Measurements from ENCODE around the gene ELFN1. TPM values are rescaled to one million over a fixed set of nuclear protein-coding genes. Genes with fewer than 3 reads are reported as not detected.

The ELFN1 gene
- polyA plus RNA-seq, 4 donors = 10.8 to 17.3 (median 11.6) TPM

DNA sequence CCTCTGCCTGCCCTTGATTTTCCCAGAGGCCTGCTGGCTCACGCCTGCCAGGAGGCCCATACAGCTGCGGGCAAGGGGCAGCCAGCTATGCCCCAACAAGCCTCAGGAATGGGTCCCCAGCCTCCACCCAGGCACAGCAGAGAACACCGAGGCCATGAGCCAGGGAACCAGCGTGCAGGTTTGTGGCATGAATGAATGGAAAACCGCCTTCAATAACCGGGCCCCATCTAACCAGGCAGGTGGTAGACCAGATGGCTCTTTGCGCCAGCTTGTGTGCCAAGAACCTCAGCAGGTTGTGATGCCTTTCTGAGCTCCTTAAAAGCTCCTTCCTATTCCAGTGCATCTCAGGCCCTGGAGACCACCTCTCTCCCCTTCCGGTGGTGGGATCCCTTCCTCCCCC, 50.2 kb downstream of the ELFN1 start:
- DNase-seq (ENCODE audit: low read depth in 4 of 4, low spot score in 3 of 4) = no peak

DNA sequence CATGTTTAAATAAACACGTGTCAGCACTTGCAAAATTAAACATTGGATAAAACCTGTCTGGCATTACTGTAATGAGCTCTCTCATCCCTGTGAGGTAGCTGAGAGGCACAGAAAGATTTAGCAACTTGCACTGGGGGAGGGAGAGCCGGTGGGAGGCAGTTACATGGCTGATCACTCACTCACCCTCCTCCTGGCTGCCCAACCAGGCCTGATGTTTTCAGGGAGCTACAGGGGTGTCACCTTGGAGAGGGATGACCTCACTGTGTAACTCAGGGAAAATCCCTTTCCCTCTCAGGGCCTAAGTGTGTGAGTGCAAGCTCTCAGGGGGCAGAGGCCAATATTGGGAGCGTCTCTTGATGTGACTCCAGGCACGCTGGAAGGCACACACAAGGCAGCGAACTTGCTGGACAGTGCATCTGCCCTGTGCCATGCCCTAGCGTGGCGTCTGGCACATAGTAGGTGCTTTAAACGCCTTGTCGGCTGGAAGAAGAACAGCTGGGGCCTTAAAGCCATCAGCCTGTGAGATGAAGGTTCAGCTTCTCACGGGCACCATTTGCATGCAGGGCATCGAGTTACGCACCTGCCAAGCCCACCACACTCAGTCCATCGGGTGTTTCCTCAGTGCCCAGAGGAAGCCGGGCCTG, 51.1 kb downstream of the ELFN1 start:
- DNase-seq (ENCODE audit: low read depth in 4 of 4, low spot score in 3 of 4) = no peak

- DNase-seq (ENCODE audit: low read depth in 4 of 4, low spot score in 3 of 4) = no peak
These were observed 53.2 kb downstream of the ELFN1 start for GRCh38 chr7:1723254-1723653.

GRCh38 chr7:1724118-1724910, 54.2 kb downstream of the ELFN1 start:
- DNase-seq (ENCODE audit: low read depth in 4 of 4, low spot score in 3 of 4) = no peak

GRCh38 chr7:1725199-1725690, 55.2 kb downstream of the ELFN1 start:
- no peak for DNase-seq (ENCODE audit: low read depth in 4 of 4, low spot score in 3 of 4)

DNA sequence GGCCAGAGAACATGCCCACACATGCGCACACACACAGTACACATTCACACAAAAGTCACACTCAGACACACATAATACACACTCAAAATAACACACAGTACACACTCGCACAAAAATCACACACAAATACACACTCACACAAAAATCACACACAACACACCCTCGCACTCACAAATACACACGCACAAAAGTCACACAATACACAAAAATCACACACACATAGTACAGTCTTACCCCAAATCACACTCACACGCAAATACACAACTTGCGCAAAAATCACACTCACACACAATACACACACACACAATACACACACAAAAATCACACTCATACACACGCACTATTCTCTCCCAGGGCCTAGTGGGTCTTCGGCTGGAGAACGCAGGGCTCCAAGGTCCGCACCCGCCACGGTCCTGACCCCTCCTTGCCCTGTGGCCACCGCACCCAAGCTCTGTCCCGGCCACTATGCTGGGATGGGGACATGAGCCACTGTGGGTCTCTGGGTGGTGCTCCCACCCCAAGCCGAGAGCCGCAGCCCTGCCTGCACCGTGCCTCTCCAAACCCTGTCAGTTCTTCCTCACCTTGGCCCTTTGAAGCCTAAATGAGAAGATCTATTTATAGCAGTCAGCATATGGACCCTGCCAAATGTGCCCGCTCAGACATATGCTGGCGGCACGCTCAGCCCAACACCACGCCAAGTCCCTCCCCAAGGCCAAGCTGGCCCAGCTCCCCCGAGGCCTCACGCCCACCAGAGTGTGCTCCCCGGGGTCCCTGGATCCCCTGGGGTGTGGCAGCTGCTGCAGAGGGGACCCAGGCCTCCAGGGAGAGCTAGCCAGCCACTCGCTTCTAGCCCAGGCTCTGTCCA, 55.9 kb downstream of the ELFN1 start:
- DNase-seq (ENCODE audit: low read depth in 4 of 4, low spot score in 3 of 4) = no peak

GRCh38 chr7:1727079-1727478, 57.0 kb downstream of the ELFN1 start:
- DNase-seq (ENCODE audit: low read depth in 4 of 4, low spot score in 3 of 4) = no peak

DNA sequence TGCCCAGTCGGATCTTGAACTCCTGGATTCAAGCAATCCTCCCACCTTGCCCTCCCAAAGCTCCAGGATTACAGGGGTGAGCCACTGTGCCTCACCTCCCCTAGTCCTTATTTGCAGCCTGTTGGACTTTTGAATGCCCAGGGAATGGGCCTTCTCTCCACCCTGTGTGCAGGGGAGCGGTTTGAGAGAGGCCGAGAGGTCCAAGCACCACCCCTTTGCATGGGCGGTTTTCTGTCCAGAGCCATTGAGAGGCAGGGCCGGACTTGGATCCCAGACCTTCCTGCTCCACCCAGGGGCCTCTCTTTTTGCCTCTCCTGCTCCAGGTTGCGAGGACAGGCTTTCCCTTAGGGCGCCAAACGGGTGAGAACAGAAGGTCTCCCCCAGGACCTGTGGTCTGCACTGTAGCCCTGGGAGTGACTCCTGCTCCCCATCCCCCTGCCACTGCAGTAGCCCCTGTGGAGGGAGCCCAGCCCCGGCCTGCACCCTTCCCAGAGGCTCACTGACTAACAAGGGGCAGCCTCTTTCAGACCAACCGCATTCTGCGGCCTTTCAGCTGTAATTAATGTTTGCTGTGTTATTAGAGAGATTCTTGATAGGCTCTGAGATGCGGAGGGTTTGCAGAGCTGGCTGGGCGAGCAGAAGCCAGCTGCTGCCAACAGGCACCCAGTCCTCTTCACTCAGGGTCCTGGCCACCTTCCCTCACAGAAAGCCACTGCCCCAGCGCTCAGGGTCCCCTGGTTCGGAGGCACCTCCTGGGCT, 57.9 kb downstream of the ELFN1 start:
- DNase-seq (ENCODE audit: low read depth in 4 of 4, low spot score in 3 of 4) = no peak

GRCh38 chr7:1729183-1729582, 59.1 kb downstream of the ELFN1 start:
- DNase-seq (ENCODE audit: low read depth in 4 of 4, low spot score in 3 of 4) = no peak

DNA sequence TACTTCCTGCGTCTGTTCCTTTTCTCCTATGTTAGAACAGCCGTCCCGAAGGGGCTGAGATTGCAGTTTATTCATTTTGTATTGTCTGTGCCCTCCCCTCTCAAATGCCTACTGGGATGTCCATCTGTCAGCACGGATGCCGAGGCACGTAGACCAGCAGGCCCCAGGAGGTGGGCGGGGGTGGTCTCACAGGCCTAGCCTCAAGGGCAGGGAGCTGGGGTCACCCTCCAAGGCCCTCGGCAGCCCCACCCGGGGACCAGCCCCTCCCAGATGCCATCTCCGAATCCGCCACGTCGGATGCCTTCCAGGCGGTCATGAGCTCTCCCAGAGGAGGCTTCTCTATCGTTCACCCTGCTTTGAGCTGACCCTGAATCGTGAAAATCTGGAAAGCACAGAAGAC, 59.7 kb downstream of the ELFN1 start:
- no peak for DNase-seq (ENCODE audit: low read depth in 4 of 4, low spot score in 3 of 4)

GRCh38 chr7:1732072-1732471, 62.0 kb downstream of the ELFN1 start:
- DNase-seq (ENCODE audit: low read depth in 4 of 4, low spot score in 3 of 4) = no peak

- DNase-seq (ENCODE audit: low read depth in 4 of 4, low spot score in 3 of 4) = no peak
These were observed 62.6 kb downstream of the ELFN1 start for GRCh38 chr7:1732645-1733044.

GRCh38 chr7:1733206-1733907, 63.3 kb downstream of the ELFN1 start:
- DNase-seq (ENCODE audit: low read depth in 4 of 4, low spot score in 3 of 4) = no peak

GRCh38 chr7:1733908-1734730, 64.0 kb downstream of the ELFN1 start:
- DNase-seq (ENCODE audit: low read depth in 4 of 4, low spot score in 3 of 4) = no peak

DNA sequence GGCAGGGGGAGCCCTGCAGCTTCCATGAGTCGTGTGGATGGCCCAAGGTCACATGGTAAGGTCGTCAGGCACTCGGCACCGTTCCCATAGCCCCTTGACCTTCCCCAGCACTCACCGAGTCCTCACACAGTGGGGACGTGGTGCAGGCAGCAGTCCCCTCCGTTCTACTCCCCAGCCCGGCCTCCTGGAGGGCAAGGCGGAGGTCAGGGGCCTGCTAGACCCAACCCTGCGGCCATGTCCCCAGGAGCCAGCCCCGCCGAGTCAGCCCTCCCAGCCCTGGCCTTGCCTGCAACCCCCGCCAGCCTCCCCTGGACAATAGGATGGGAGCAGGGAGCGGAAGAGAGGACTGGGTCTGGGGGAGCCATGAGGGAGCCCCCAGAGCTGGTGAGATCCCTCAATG, 65.2 kb downstream of the ELFN1 start:
- DNase-seq (ENCODE audit: low read depth in 4 of 4, low spot score in 3 of 4) = no peak

DNA sequence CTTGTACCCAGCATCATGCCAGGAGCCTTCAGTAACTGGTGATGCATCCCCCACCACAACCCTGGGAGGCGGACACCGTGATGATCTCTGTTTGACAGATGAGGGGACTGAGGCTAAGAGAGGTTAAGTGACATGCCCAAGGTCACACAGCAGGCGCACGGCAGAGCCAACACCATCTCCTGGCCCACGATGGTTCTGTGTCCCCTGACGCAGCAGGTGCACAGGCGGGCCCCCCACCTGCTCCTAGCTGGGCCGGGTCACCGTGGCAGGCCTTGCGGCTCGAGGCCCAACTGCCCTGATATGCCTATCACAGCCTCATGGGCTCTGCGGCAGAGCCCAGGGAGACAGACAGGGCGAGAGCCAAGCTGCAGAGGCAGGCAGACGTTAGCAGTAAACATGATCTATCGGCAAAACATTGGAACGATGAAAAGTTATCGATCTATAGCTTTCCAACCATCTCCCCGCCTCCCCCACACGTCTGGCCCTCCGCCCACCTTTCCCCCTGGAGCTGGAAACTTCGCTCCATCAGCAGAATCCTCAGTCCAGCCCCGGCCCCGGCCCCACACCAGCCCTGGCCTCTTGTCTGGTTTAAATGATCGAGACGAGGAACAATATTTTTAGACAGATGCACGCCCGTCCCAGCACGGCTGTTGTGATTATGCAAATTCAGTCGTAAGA, 65.9 kb downstream of the ELFN1 start:
- DNase-seq (ENCODE audit: low read depth in 4 of 4, low spot score in 3 of 4) = no peak

- no peak for DNase-seq (ENCODE audit: low read depth in 4 of 4, low spot score in 3 of 4)
These were observed 66.4 kb downstream of the ELFN1 start for GRCh38 chr7:1736484-1736817.

DNA sequence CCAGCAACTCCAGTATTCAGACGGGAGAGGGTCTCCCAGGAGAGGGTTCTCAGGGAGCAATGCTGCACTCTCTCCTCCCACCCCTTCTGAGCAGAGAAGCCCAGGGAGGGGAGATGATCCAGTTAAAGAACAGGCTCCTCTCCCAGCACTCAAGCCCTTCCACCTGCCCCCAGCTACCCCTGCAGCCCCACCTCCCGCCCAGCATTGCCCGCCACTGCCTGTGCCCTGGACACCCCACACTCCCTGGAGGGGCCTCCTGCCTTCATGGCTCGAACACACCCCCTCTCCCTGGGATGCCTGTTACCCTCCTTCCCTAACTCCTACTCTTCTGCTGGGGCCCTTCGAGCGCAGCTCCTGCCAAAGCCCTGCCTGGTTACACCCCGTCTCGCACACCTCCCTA, 66.8 kb downstream of the ELFN1 start:
- no peak for DNase-seq (ENCODE audit: low read depth in 4 of 4, low spot score in 3 of 4)

DNA sequence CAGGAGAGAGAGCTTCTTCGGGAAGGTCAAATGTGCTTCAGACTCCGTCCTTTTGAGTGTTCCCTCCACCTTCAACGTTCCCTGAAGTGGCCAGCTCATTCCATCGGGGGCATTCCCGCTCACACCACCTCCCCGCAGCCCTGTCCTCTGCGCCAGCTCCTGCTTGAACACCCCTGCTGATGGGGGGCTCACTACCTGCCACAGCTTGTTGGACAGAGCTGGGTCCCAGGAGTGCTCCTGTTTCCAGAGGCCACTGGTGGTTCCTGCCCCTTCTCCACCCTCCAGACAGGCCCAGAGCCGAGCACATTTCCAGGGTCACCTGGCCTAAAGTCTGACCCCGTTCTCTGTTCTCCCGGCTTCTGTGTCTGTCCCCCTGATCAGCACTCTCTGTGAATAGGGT, 67.4 kb downstream of the ELFN1 start:
- no peak for DNase-seq (ENCODE audit: low read depth in 4 of 4, low spot score in 3 of 4)
